ENCODE data around the gene COPS7A.
"Not testable (repeated sequence)": the region's sequence is repeated elsewhere in the genome, so short reads cannot be mapped to it uniquely, and the experiment has no call there.

COPS7A gene

DNA sequence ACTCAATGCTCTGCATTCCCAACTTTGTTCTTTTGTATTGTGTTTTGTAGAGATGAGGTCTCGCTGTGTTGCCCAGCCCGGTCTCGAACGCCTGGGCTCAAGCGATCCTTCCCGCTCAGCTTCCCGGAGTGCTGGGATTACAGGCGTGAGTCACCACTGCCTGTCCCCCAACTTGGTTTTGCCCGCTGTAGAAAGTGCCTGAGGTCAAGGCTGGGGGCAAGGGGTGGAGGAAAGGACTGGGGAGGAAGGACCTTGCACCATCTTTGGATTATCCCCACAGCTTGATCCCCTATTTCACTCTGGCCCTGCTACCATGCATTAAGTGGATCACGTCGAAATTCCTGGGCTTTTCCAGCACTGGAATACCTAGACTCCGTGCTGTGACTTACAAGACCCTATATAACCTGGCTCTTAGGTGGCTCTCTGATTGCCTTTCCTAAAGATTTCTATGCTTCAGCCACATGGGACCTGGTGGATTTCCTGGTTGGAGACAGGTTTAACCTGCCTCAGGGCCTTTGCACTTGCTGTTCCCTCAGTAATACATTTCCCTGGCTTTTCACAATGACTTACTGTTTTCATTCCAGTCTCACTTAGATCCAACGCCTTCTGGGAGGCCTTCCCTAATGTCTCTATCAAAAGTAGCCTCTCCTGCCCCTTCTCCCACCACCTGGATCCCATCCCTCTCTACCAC lies 22.6 kb upstream of the COPS7A start:
- DNase-seq (ENCODE audit: low read depth in 2 of 2): no peak

DNA sequence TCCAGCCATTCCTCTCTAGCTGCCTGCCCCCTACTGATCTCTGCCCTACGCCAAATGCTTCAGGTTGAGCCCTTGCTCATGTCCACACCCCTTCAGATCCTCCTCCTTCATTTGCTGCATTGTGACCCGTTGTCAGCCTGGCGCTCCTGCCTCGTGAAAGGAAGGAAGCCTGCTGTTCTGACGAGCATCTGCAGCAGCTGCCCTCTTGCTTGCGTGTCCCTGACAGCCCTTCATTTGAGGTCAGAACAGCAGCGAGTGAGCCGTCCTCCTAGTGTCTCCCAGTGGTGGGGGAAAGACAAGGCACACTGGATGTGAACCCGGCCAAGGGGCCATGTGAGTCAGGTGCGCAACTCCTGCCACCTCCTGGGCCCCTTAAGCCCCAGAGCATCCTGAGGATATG lies 20.2 kb upstream of the COPS7A start:
- DNase-seq (ENCODE audit: low read depth in 2 of 2): no peak

DNA sequence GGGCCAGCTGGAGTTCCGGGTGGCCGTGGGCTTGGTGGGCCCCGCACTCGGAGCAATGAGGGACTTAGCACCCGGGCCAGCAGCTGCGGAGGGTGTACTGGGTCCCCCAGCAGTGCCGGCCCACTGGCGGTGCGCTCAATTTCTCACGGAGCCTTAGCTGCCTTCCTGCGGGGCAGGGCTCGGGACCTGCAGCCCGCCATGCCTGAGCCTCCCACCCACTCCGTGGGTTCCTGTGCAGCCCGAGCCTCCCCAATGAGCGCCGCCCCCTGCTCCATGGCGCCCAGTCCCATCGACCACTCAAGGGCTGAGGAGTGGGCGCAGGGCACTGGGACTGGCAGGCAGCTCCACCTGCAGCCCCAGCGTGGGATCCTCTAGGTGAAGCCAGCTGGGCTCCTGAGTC lies 15.5 kb upstream of the COPS7A start:
- not testable (repeated sequence) for DNase-seq (ENCODE audit: low read depth in 2 of 2)

DNA sequence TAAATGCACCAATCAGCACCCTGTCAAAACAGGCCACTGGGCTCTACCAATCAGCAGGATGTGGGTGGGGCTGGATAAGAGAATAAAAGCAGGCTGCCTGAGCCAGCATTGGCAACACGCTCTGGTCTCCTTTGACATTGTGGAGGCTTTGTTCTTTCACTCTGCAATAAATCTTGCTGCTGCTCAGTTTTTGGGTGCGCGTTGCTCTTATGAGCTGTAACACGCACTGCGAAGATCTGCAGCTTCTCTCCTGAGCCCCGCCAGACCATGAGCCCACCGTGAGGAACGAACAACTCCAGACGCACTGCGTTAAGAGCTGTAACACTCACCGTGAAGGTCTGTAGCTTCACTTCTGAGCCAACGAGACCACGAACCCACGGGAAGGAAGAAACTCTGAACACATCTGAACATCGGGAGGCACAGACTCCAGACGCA lies 14.9 kb upstream of the COPS7A start:
- DNase-seq (ENCODE audit: low read depth in 2 of 2): no peak

DNA sequence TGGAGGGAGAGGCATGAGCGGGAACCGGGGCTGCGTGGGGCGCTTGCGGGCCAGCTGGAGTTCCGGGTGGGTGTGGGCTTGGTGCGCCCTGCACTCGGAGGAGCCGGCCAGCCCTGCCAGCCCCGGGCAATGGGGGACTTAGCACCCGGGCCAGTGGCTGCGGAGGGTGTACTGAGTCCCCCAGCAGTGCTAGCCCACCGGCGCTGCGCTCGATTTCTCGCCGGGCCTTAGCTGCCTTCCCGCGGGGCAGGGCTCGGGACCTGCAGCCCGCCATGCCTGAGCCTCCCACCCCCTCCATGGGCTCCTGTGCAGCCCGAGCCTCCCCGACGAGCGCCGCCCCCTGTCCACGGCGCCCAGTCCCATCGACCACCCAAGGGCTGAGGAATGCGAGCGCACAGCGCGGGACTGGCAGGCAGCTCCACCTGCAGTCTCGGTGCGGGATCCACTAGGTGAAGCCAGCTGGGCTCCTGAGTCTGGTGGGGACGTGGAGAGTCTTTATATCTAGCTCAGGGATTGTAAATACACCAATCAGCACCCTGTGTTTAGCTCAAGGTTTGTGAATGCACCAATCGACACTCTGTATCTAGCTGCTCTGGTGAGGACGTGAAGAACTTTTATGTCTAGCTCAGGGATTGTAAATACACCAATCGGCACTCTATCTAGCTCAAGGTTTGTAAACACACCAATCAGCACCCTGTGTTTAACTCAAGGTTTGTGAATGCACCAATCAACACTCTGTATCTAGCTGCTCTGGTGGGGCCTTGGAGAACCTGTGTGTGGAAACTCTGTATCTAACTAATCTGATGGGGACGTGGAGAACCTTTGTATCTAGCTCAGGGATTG lies 7.6 kb upstream of the COPS7A start:
- DNase-seq (ENCODE audit: low read depth in 2 of 2): not testable (repeated sequence)

DNA sequence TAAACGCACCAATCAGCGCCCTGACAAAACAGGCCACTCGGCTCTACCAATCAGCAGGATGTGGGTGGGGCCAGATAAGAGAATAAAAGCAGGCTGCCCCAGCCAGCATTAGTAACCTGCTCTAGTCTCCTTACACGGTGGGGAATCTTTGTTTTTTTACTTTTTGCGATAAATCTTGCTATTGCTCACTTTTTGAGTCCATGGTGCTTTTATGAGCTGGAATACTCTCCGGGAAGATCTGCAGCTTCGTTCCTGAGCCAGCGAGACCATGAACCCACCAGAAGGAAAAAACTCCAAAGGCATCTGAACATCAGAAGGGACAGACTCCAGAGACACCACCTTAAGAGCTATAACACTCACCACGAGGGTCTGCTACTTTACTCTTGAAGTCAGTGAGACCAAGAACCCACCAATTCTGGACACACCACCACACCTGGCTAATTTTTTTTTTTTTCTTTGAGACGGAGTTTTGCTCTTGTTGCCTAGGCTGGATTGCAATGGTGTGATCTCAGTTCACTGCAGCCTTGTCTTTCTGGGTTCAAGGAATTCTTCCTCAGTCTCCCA lies 6.9 kb upstream of the COPS7A start:
- DNase-seq (ENCODE audit: low read depth in 2 of 2): no peak

DNA sequence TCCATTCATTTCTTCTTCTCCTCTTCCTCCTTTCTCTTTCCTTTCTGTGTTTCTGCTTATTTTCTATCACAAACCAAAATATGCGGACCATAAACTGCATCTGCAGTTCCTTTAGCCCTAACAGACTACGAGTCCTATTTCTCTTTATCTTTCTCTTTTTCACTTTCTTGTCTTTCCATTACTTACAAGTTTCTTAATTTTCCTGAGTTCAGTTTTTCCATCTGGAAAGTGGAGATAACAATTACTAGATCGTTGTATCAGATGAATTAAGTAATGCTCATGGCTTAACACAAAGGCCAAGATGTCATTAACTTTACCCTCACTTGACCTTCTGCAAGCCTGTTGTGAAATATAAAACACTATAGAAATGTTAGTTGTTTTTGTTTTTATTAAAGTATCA lies 983 bp upstream of the COPS7A start:
- DNase-seq (ENCODE audit: low read depth in 2 of 2): no peak

DNA sequence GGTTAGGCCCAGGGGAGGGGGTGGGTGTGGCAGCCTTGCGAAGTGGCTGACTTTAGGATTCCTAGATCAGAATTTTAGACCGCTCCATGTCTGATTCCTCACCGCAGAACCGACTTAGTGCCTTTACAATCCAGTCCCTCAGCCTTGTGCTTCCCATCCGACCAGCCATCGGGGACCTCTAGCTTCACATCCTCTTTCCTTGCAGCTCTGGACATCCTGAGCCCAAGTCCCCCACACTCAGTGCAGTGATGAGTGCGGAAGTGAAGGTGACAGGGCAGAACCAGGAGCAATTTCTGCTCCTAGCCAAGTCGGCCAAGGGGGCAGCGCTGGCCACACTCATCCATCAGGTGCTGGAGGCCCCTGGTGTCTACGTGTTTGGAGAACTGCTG lies 557 bp downstream of the COPS7A start:
- no peak for DNase-seq (ENCODE audit: low read depth in 2 of 2)

DNA sequence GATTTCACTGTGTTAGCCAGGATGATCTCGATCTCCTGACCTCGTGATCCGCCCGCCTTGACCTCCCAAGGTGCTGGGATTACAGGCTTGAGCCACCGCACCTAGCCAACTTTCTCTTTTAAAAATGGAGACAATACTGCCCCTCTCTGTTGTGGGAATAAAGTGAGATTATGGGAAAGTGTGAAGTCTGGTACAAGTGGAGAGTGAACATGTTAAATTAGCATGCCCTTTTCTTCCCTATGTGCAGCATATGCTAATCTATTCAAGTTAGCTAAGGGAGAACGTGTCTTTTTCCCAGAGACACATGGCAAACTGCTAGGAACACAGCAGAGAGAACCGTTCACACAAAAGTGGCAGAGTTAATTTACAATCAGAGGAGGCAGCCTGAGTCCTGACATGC lies 1.5 kb downstream of the COPS7A start:
- no peak for DNase-seq (ENCODE audit: low read depth in 2 of 2)

DNA sequence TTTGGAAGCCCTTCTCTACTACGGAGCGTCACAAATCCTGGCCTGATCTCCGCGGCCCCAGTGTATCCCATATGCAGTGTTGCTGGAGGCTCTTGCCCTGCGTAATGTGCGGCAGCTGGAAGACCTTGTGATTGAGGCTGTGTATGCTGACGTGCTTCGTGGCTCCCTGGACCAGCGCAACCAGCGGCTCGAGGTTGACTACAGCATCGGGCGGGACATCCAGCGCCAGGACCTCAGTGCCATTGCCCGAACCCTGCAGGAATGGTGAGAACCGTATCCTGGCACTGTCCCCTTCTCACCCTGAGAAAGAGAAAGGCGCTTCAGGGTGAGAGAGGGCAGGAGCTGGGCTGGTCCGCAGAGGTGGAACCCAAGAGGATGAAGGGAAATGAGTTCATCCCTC lies 5.3 kb downstream of the COPS7A start:
- no peak for DNase-seq (ENCODE audit: low read depth in 2 of 2)

DNA sequence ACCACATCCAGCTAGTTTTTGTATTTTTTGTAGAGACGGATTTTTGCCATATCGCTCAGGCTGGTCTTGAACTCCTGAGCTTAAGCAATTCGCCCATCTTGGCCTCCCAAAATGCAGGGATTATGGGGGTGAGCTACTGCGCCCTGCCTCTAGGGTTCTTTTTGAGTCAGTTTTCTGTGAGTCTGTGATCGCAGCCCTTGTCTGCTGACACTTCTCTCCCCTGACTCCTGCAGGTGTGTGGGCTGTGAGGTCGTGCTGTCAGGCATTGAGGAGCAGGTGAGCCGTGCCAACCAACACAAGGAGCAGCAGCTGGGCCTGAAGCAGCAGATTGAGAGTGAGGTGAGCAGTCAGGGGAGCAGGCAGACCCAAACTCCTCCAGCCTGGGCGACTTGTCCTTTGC lies 6.3 kb downstream of the COPS7A start:
- no peak for DNase-seq (ENCODE audit: low read depth in 2 of 2)

DNA sequence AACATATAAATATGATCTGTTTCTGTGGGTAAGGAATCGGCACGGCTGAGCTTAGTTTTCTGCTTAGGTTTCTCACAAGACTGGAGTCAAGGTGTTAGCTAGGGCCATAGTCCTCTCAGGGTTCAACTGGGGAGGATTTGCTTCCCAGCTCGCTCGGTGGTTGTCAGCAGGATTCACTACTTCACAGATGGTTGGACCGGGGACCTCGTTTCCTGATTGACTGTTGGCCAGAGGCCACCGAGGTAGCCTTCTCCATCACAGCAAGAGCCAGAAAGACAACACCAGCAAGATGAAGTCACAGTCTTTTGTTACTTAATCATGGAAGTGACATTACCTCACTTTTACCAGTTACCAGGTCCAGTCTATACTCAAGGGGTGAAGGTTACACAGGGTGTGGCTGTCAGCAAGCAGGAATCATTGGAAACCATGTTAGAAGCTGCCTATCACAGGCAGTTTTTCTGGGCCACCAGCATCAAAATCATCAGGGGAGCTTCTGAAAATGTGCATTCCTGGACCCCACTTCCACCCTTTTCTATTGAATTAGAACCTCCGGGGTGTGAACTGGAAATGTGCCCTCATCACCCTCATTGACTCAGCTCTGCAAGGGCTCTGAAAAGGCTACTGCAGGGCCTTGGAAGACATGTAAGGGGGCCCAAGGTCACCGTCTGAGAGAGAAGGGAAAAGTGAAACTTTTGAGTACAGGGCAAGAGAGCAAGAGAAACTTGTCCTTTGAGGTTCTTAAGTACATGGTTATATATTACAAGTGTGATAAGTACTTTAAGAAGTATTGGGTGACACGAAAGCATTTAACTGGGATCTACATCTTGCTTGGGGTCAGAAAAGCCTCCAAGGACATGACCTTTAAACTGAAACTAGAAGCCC lies 10.9 kb downstream of the COPS7A start:
- DNase-seq (ENCODE audit: low read depth in 2 of 2): no peak

DNA sequence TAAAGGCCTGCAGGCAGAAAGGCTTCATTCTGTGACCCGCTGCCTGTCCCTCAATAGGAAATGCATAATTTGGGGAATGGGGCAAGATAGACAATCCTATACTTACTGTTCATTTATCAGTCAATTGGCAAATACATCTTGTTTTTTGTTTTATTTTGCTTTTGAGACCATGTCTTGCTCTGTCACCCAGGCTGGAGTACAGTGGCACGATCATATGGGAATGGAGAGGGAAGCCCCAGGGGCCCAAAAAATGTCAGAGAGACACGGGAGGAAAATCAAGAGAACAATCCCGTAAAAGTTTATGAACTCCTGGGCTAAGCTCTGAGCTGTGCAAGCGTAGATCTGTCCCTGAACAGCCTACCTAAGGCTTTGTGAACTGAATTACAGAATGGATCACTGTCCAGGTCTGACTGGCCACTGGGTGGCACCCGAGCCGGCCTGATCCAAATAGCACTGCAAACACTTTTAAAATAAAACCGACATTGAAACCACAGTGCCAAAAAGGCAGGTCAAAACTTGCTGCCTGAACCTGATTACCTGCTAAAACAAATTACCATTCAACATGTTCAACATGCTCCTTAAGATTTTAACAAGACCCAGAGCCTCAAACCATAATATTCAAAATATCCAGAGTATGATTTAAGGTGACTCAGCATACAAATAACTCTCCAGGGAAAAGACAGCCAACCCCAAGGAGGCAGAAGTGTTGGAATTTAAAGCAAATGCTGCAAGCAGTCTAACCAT lies 11.8 kb downstream of the COPS7A start:
- DNase-seq (ENCODE audit: low read depth in 2 of 2): no peak

DNA sequence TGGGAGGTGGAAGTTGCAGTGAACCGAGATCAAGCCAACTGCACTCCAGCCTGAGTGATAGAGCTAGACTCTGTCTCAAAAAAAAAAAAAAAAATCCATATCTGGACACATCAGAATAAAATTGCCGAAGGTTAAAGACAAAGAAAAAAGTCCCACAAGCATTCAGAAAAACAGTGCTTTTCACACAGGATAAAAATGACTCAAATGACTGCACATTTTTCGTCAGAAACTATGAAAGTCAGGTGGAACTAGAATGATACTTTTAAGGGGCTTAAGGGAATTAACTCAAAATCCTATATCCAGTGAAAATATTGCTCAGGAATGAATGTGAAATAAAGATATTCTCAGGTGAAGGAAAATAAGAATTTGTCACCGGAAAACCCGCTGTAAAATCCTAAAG lies 12.9 kb downstream of the COPS7A start:
- DNase-seq (ENCODE audit: low read depth in 2 of 2): no peak

DNA sequence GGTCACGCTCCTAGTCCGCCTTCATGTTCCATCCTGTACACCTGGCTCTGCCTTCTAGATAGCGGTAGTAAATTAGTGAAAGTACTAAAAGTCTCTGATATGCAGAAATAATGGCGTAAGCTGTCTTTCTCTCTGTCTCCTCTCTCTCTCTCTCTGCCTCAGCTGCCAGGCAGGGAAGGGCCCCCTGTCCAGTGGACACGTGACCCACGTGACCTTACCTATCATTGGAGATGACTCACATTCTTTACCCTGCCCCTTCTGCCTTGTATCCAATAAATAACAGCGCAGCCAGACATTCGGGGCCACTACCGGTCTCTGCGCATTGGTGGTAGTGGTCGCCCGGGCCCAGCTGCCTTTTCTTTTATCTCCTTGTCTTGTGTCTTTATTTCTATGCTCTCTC lies 18.2 kb downstream of the COPS7A start:
- not testable (repeated sequence) for DNase-seq (ENCODE audit: low read depth in 2 of 2)

DNA sequence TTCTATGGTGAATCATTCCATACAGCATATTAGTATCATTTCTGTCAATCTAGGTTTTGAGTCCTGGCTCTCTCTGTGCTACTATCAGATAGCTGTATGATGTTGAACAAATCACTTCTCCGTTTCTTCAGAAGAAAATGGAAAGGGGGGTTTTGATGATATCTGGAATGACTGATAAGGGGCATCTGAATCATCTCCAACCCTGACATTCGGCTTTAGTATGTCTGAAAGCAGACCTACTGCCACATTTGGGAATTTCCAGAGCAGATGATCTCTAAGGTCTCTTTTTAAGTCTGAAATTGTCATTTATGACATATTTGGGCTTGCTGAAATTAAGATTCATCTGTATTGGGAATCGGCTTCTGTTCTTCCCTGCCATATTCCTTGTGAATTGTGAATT lies 19.0 kb downstream of the COPS7A start:
- no peak for DNase-seq (ENCODE audit: low read depth in 2 of 2)

DNA sequence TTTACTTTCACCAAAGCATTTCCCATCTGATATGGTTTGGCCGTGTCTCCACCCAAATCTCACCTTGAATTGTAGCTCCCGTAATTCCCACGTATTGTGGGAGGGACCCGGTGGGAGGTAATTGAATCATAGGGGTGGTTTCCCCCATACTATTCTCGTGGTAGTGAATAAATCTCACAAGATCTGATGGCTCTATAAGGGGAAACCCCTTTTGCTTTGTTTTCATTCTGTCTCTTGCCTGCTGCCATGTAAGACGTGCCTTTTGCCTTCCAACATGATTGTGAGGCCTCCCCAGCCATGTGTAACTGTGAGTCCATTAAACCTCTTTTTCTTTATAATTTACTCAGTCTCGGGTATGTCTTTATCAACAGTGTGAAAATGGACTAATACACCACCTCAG lies 19.5 kb downstream of the COPS7A start:
- not testable (repeated sequence) for DNase-seq (ENCODE audit: low read depth in 2 of 2)

DNA sequence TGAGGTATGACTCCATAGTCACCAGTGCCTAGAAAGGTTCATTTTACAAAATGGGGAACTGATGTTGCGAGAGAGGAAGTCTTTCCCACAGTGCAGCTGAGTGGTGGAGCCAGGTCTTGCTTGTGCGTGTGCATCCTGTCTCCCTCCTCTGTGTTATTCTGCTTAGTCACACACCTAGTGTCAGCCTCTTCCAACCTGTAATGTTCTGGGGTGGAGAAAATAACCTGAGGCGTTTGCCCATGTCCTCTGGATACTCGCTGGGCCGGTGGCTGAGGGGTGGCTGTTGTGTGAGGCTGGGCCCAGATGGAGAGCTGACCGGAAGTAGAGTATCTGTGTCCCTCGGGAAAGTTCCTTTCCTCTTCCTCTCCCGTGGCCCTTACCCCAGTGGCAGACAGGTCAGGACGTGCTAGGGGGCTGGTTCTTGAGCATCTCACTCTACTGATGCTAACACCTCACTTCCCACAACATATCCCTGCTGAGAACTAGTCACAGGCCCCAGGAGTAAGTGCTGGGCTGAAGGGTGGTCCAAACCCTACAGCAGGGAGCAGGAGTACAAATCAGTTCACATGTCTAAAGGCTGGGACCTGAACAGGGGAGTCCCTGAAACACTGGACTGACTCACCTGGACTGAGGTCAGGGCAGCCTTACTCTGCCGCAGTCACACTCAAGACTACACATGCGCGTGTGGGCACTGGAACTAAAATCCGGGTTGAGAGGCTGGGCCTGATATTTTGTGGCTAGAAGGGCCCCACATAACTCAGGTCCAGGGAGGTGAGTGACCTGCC lies 22.1 kb downstream of the COPS7A start:
- DNase-seq (ENCODE audit: low read depth in 2 of 2): no peak

DNA sequence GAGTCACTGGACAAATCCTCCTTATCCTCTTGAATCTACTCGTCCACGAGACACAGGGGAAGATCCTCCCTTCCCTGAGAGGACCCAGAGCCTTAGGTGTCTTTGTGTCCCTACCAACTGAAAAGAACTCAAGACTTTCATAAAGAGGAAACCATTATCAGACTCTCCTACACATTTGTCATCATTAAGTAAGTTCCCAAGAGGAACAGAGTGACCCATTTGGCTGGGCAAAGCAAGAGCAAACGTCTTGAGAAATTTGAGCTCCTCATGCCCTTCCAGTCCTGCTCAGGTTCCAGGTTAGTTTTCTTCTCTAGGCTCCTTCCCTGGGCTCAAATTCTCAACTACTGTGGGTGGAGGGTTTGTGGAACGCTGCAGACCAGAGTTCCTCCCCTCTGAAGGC lies 23.4 kb downstream of the COPS7A start:
- no peak for DNase-seq (ENCODE audit: low read depth in 2 of 2)

DNA sequence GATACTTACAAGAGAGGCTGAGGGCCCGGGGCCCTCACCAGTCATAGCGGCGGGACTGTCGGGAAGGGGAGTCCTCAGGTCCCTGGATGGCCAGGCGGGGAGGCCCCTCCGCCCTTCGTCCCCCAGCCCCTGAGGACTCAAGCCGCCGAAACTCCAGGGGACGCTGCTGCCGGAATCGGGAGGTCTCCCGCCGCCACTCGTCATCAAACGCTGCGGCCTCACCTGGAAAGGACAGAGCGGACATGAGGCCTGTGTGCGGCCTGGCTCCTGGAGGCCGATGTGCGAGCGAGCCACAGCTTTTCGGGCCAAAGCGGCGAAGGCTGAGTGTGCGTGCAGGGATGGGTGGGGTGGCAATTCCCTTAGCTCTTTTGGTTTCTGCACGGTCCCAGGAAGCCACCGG lies 24.9 kb downstream of the COPS7A start:
- DNase-seq (ENCODE audit: low read depth in 2 of 2): no peak

DNA sequence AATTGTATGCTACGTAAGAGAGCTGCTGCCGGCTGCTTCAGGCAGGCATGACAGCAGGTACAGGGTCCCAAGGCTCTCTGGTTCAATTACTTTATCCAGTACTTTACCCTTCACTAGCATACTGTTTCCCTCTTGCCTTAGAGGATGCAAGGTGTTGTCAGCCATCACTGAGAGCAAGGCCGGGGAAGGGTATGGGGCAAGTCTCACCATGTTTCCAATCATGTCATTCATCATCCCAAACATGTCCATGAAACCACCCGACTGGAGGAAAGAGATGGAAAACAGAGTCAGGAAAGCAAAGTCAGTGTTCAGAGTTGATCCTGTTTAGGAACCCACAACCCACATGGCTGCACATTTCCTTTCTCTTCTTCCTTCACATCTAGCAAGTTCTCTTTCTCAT lies 26.7 kb downstream of the COPS7A start:
- DNase-seq (ENCODE audit: low read depth in 2 of 2): no peak

Measured in stimulated activated CD8-positive, alpha-beta memory T cell treated with anti-CD3 and anti-CD28 coated beads, Interleukin-15, amount 100 ng/mL, for 4 hours (primary cell).